Neural crest cell (in vitro differentiated cells): Measurements from ENCODE around the gene HIP1. TPM values are rescaled to one million over a fixed set of nuclear protein-coding genes. Genes with fewer than 3 reads are reported as not detected.
"Not testable (repeated sequence)": the region's sequence is repeated elsewhere in the genome, so short reads cannot be mapped to it uniquely, and the experiment has no call there.

Experiments
- DNase-seq: peaks from one replicate; pipeline ENCODE4 v3.0.0; 2021; ENCODE audit warnings: low read depth, mixed read lengths, low spot score
- H3K27ac Mint-ChIP-seq: one replicate; pipeline ENCODE4 v1.8.0; 2021; ENCODE audit warnings: mild to moderate bottlenecking, mixed read lengths; ENCODE audit not compliant: unreplicated experiment
- H3K27me3 Mint-ChIP-seq: 2 replicates; pipeline ENCODE4 v1.8.0; 2021; ENCODE audit warnings: low read depth, mild to moderate bottlenecking, mixed read lengths
- H3K36me3 Mint-ChIP-seq: 2 replicates; pipeline ENCODE4 v1.8.0; 2021; ENCODE audit warnings: low read depth, mild to moderate bottlenecking, mixed read lengths
- H3K4me1 Mint-ChIP-seq: 2 replicates; pipeline ENCODE4 v1.8.0; 2021; ENCODE audit warnings: mixed read lengths
- H3K4me3 Mint-ChIP-seq: one replicate; pipeline ENCODE4 v1.8.0; 2021; ENCODE audit warnings: mild to moderate bottlenecking, mixed read lengths
- H3K9me3 Mint-ChIP-seq: 2 replicates; pipeline ENCODE4 v1.8.0; 2021; ENCODE audit warnings: mixed read lengths
- CTCF ChIP-seq: fragments of 200-600 bp; sonication (generic); conservative IDR thresholded peaks from 2 replicates; pipeline ENCODE4 v1.5.0; 2021; ENCODE audit warnings: antibody characterized with exemption, mild to moderate bottlenecking
- long read RNA-seq: library from polyadenylated mRNA; unstranded; transcript quantifications from one replicate; pipeline ENCODE4 v2.0.0, GENCODE V29; 2020
- total RNA-seq: library from RNA; stranded (reverse); gene quantifications from 2 replicates; pipeline ENCODE4 v1.2.1, GENCODE V29; 2021

HIP1 gene
- 84.4 and 87.3 TPM in 2 replicates for total RNA-seq
- long read RNA-seq, full-length matches to known transcripts: 4 of 16 reads
- long read RNA-seq, partial matches to known transcripts: 6 of 16 reads
- long read RNA-seq, other reads (novel, unspliced or antisense): 6 of 16 reads

- peaks cover 26% of the 10 kb centered on the region for H3K27me3 Mint-ChIP-seq
Measured at GRCh38 chr7:75738604-75738974, at the start of gene HIP1. Gene HIP1, minus strand, starts transcription at chr7:75738941. Its CDS starts 21 bp downstream, at chr7:75738920.

GRCh38 chr7:75788154-75788847, 49.6 kb upstream of the HIP1 start:
- not testable (repeated sequence) for H3K4me1 Mint-ChIP-seq, H3K9me3 Mint-ChIP-seq, H3K27me3 Mint-ChIP-seq, H3K27ac Mint-ChIP-seq, DNase-seq, H3K36me3 Mint-ChIP-seq, H3K4me3 Mint-ChIP-seq

More at GRCh38 chr7:75738604-75738974, at the start of gene HIP1:
- Mint-ChIP-seq H3K27ac (peak within 1 kb of the TSS; percentile 81), H3K4me3 (peak within 1 kb of the TSS; percentile 97), H3K36me3 (no peaks in the 10 kb centered on the region), H3K9me3 (no peaks in the 10 kb centered on the region), H3K4me1 (peaks cover 38% of the 10 kb centered on the region)
- DNase-seq: no peak
- TF ChIP-seq CTCF: no peak

- H3K4me1 Mint-ChIP-seq, H3K27ac Mint-ChIP-seq, H3K9me3 Mint-ChIP-seq, H3K4me3 Mint-ChIP-seq, DNase-seq, H3K36me3 Mint-ChIP-seq: not testable (repeated sequence)
- peaks cover 12% of the 10 kb centered on the region for H3K27me3 Mint-ChIP-seq
Measured at GRCh38 chr7:75783058-75783457, 44.3 kb upstream of the HIP1 start.

- H3K27ac Mint-ChIP-seq, H3K9me3 Mint-ChIP-seq, DNase-seq, H3K4me3 Mint-ChIP-seq, H3K36me3 Mint-ChIP-seq, H3K4me1 Mint-ChIP-seq: not testable (repeated sequence)
- peaks cover 12% of the 10 kb centered on the region for H3K27me3 Mint-ChIP-seq
Measured at GRCh38 chr7:75780647-75781273, 42.0 kb upstream of the HIP1 start.

- DNase-seq, H3K36me3 Mint-ChIP-seq, H3K9me3 Mint-ChIP-seq, H3K27ac Mint-ChIP-seq, H3K4me1 Mint-ChIP-seq, H3K4me3 Mint-ChIP-seq: not testable (repeated sequence)
- peaks cover 12% of the 10 kb centered on the region for H3K27me3 Mint-ChIP-seq
Measured at GRCh38 chr7:75779516-75779915, 40.8 kb upstream of the HIP1 start.

- not testable (repeated sequence) for H3K36me3 Mint-ChIP-seq, DNase-seq, H3K9me3 Mint-ChIP-seq, H3K4me3 Mint-ChIP-seq, H3K27ac Mint-ChIP-seq, H3K4me1 Mint-ChIP-seq
- H3K27me3 Mint-ChIP-seq: peaks cover 12% of the 10 kb centered on the region
Measured at GRCh38 chr7:75779035-75779434, 40.3 kb upstream of the HIP1 start.

- H3K9me3 Mint-ChIP-seq: no peaks in the 10 kb centered on the region
- no peaks in the 10 kb centered on the region for H3K4me1 Mint-ChIP-seq
- H3K4me3 Mint-ChIP-seq: no peak overlapping the region
- H3K27ac Mint-ChIP-seq: no peak overlapping the region
- TF ChIP-seq CTCF: no peak
- no peak for DNase-seq
- no peaks in the 10 kb centered on the region for H3K36me3 Mint-ChIP-seq
- peaks cover 12% of the 10 kb centered on the region for H3K27me3 Mint-ChIP-seq
Measured at GRCh38 chr7:75776295-75776971, 37.7 kb upstream of the HIP1 start.

GRCh38 chr7:75773958-75774357, 35.2 kb upstream of the HIP1 start:
- H3K36me3 Mint-ChIP-seq, H3K27me3 Mint-ChIP-seq, H3K9me3 Mint-ChIP-seq, H3K4me1 Mint-ChIP-seq, H3K27ac Mint-ChIP-seq, DNase-seq, H3K4me3 Mint-ChIP-seq: not testable (repeated sequence)
